HEK293T (cell line): ENCODE data around the gene NKX1-2.
A peak's percentile ranks its signal among the peaks of the same experiment; 100 is the strongest.
"Not testable (repeated sequence)": the region's sequence is repeated elsewhere in the genome, so short reads cannot be mapped to it uniquely, and the experiment has no call there.

Source experiments
- CTCF ChIA-PET: fragments of 350-600 bp; formaldehyde crosslinking; extraction: SDS; loops from one replicate; lab custom pipeline; 2021; ENCODE audit warnings: antibody characterized with exemption, inconsistent platforms; lab: Yijun Ruan, JAX
- POLR2A ChIA-PET: fragments of 350-600 bp; formaldehyde crosslinking; extraction: SDS; loops from one replicate; lab custom pipeline; 2020; ENCODE audit warnings: antibody characterized with exemption, inconsistent platforms; lab: Yijun Ruan, JAX
- DNase-seq: peaks from one replicate; pipeline ENCODE4 v3.0.0; 2012; ENCODE audit warnings: mixed read lengths; ENCODE audit errors: extremely low spot score
- ARNT ChIP-seq: fragments of 450-650 bp; IDR thresholded peaks from 2 replicates; pipeline ENCODE4 v1.6.1; 2017; ENCODE audit warnings: mild to moderate bottlenecking
- BHLHE40 ChIP-seq: fragments of 450-650 bp; IDR thresholded peaks from 2 replicates; pipeline ENCODE4 v1.6.1; 2016; ENCODE audit warnings: mild to moderate bottlenecking, moderate library complexity, borderline replicate concordance
- CTBP1 ChIP-seq: fragments of 450-650 bp; IDR thresholded peaks from 2 replicates; pipeline ENCODE4 v1.6.1; 2016; ENCODE audit warnings: borderline replicate concordance
- ELF4 ChIP-seq: fragments of 450-650 bp; IDR thresholded peaks from 2 replicates; pipeline ENCODE4 v1.6.1; 2017; ENCODE audit warnings: antibody characterized with exemption
- FOXA1 ChIP-seq: fragments of 450-650 bp; IDR thresholded peaks from 2 replicates; pipeline ENCODE4 v1.6.1; 2016; ENCODE audit warnings: mild to moderate bottlenecking
- FOXK2 ChIP-seq: fragments of 450-650 bp; IDR thresholded peaks from 2 replicates; pipeline ENCODE4 v1.6.1; 2016; ENCODE audit warnings: mild to moderate bottlenecking
- FOXM1 ChIP-seq: fragments of 450-650 bp; IDR thresholded peaks from 2 replicates; pipeline ENCODE4 v1.6.1; 2017; ENCODE audit warnings: mild to moderate bottlenecking, borderline replicate concordance
- HDGF ChIP-seq: fragments of 450-650 bp; IDR thresholded peaks from 2 replicates; pipeline ENCODE4 v1.6.1; 2017; ENCODE audit warnings: antibody characterized with exemption, borderline replicate concordance
- L3MBTL2 ChIP-seq: fragments of 450-650 bp; conservative IDR thresholded peaks from 2 replicates; pipeline ENCODE4 v1.6.1; 2016; ENCODE audit warnings: mild to moderate bottlenecking
- LEF1 ChIP-seq: fragments of 450-650 bp; IDR thresholded peaks from 2 replicates; pipeline ENCODE4 v1.6.1; 2017; ENCODE audit warnings: mild to moderate bottlenecking, borderline replicate concordance
- NFRKB ChIP-seq: fragments of 450-650 bp; IDR thresholded peaks from 2 replicates; pipeline ENCODE4 v1.6.1; 2016; ENCODE audit warnings: mild to moderate bottlenecking, moderate library complexity
- SP1 ChIP-seq: fragments of 450-650 bp; IDR thresholded peaks from 2 replicates; pipeline ENCODE4 v1.6.1; 2017
- SUZ12 ChIP-seq: fragments of 450-650 bp; IDR thresholded peaks from 2 replicates; pipeline ENCODE4 v1.6.1; 2016; ENCODE audit warnings: mild to moderate bottlenecking
- TARDBP ChIP-seq: fragments of 450-650 bp; IDR thresholded peaks from 2 replicates; pipeline ENCODE4 v1.6.1; 2016
- ZNF384 ChIP-seq: fragments of 450-650 bp; IDR thresholded peaks from 2 replicates; pipeline ENCODE4 v1.6.1; 2016
- TF ChIP-seq, protein P1 (sequence below): fragments of 450-650 bp; IDR thresholded peaks from 2 replicates; pipeline ENCODE4 v1.6.1; 2016

The NKX1-2 gene

GRCh38 chr10:124450783-124451057 lies 885 bp upstream of the NKX1-2 start:
- POLR2A ChIA-PET, result interaction anchor here (1.0 kb wide), 2 partner anchors 11 to 33 kb away, joined by 4 to 6 read pairs; partner anchors contain the start of gene LHPP
- DNase-seq, result no peak
- TF ChIP-seq NFRKB (no peak), BHLHE40 (no peak), FOXM1 (no peak), SUZ12 (no peak), FOXK2 (no peak), CTBP1 (no peak), ELF4 (no peak), L3MBTL2 (no peak), FOXA1 (no peak), ARNT (no peak), TARDBP (no peak), ZNF384 (no peak), HDGF (no peak), LEF1 (no peak), SP1 (no peak)
- TF ChIP-seq, protein P1, sequence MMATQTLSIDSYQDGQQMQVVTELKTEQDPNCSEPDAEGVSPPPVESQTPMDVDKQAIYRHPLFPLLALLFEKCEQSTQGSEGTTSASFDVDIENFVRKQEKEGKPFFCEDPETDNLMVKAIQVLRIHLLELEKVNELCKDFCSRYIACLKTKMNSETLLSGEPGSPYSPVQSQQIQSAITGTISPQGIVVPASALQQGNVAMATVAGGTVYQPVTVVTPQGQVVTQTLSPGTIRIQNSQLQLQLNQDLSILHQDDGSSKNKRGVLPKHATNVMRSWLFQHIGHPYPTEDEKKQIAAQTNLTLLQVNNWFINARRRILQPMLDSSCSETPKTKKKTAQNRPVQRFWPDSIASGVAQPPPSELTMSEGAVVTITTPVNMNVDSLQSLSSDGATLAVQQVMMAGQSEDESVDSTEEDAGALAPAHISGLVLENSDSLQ, result no peak
- CTCF ChIA-PET, result no interaction called here

- POLR2A ChIA-PET, result interaction anchor here (0.7 to 1.0 kb wide), 4 partner anchors 12 to 31 kb away, joined by 3 to 4 read pairs (median 4); partner anchors contain the start of genes LHPP and OAT
- no peak for TF ChIP-seq ELF4
- TF ChIP-seq FOXK2, result no peak
- peak; percentile 77 for TF ChIP-seq L3MBTL2
- CTCF ChIA-PET, result interaction anchor here (0.6 kb wide), 1 partner anchor 61 kb away, joined by 3 read pairs; no protein-coding TSS in a partner anchor
- no peak for DNase-seq
Measured at GRCh38 chr10:124449170-124450011, 444 bp downstream of the NKX1-2 start.

DNA sequence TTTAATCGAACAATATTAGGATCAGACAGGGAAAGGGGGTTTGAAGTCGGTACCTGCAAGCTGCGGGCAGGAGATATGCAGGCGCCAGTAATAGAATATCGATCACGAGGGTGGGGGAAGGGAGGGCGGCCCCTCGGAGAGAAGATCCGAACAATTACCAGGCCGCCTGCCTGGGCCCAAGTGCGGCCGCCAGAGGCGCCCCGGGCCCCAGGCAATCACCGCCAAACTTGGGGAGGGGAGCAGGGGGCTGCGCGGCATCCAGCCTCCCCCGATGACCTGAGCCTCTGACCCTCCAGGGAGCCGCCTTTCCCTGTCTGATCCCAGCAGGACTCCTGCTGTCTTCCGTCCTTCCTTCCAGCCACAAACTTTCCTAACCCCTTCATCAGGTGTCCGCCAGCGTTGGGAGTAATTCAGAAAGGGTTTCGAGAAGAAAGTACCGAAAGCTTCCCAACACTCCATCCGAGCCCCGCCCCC lies 1.1 kb downstream of the NKX1-2 start:
- ChIA-PET CTCF (no interaction called here), POLR2A (interaction anchor here (0.8 to 1.0 kb wide), 2 partner anchors 13 to 30 kb away, joined by 3 to 4 read pairs; partner anchors contain the start of genes LHPP and OAT)
- peak; percentile 46 for DNase-seq
- TF ChIP-seq L3MBTL2, result no peak

- CTCF ChIA-PET, result no interaction called here
- POLR2A ChIA-PET, result no interaction called here
- TF ChIP-seq SP1 (no peak), ELF4 (no peak), SUZ12 (no peak), CTBP1 (no peak), ARNT (no peak), FOXK2 (no peak), BHLHE40 (no peak), FOXM1 (no peak), TARDBP (no peak), FOXA1 (no peak)
- DNase-seq, result no peak
Measured at GRCh38 chr10:124447751-124448466, 1.9 kb downstream of the NKX1-2 start.

GRCh38 chr10:124446830-124447750 lies 2.7 kb downstream of the NKX1-2 start:
- TF ChIP-seq BHLHE40 (no peak), SUZ12 (no peak), CTBP1 (no peak), FOXM1 (no peak), TARDBP (no peak), NFRKB (no peak)
- TF ChIP-seq, protein P1, result no peak
- CTCF ChIA-PET, result no interaction called here
- no peak for DNase-seq
- POLR2A ChIA-PET, result no interaction called here

- POLR2A ChIA-PET, CTCF ChIA-PET, DNase-seq: not testable (repeated sequence)
Measured at GRCh38 chr10:124441694-124442093, 8.1 kb downstream of the NKX1-2 start.
